ENCODE measurements around the gene APOA5.
"Not testable (repeated sequence)": the region's sequence is repeated elsewhere in the genome, so short reads cannot be mapped to it uniquely, and the experiment has no call there.

Gene APOA5, protein sequence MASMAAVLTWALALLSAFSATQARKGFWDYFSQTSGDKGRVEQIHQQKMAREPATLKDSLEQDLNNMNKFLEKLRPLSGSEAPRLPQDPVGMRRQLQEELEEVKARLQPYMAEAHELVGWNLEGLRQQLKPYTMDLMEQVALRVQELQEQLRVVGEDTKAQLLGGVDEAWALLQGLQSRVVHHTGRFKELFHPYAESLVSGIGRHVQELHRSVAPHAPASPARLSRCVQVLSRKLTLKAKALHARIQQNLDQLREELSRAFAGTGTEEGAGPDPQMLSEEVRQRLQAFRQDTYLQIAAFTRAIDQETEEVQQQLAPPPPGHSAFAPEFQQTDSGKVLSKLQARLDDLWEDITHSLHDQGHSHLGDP

DNA sequence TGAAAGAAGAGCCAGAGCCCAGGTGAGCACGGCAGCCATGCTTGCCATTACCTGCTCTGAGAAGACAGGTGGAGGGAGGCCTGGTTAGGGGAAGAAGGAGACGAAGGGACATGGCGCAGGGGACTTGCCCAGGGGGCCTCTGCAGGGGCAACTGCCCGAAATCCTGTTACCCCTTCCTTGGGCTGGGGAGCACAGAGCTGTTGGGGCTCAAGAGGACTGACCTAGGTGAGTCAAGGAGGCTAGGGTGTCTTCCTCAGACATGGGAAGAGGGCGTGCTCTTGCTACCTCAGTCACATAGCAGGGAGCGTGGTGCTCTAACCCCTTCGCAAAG, at the start of gene APOA5:
APOA5 (minus strand) TSS at position 67 of the 331 bp plus-strand sequence; CDS start at position 48, 19 bp downstream.
- DNase-seq = no peak

DNA sequence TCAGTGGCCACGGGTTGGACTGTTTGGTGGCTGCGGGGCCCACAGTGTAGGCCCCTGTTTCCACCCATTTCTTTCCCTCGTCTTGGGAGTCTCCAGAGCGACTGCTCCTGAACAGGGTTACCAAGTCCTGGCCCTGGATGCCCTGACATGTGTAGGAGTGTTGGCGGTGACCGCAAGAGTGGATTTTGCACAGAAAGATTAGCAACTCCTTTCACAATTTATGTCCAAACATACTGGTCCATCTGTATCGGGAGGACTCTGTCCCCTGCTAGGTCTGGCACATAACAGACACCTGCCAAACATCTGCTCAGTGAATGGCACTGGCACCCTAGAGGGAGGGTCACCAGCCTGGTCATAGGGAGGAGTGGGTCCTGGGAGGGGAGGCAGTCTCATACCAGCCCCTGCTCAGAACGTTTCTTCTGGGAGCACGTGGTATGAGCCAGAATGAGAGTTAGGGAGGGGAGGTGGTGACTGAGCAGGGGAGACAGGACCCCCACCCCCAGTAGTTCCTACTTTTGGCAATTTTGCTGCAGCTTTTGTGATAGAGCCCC, 49.1 kb upstream of the APOA5 start:
- DNase-seq = no peak

DNA sequence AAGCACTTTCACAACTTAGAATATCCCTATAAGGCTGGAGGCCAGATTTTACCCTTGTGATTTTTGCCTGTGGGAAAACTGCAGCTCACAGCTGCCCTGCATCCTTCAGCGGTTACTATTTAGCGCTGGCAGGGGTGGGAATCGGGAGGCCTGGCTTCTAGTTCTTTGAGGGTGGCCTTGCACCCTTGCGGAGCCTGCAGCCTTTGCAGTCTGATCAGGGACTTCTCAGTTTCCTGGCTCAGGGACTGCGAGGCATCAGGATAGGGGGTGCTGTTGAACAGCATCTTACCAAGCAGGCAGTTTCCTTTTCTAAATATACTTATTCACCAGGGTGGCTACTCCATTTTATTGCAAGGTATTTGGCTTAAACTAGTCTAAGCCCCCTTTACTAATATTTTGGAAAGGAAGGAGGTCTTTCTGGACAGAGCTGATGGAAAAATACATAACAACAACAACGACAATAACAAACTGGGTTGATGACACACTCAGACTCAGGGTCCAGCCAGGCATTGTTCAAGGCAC, 48.6 kb upstream of the APOA5 start:
- no peak for DNase-seq

DNA sequence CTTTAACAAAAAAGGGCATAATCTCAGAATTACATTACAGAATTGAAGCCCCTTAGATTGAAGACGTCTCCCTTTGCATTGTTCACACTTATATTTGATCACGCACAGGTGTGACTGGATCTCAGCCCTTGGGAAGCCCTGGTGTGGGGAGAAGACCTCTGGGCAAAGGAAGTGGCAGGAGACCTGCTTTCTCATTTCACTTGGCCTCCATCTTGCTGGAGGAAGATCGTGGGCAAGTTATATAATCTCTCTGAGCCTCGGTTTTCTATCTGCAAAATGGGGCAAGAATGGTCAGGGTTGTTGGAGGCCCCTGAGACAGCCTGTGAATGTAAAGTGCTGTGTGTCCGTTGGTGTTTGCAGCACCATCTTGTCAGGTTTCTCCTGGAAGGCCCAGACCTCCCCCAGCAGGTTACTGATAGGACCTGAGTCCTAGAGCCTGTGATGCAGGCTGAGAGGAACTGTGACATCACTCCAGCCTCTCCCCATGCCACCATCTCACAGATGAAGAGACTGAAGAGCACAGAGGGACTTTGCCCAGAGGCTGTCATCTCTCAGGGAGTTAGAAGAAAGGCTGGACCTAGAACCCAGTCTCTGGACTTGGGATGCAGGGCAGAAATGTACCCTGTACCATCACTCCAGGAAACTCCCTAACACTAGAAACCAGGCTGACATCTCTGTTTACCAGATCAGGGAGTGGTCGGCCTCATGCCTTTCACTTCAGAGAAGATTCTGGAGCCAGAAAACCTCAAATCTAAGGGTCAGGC, 46.8 kb upstream of the APOA5 start:
- no peak for DNase-seq

DNA sequence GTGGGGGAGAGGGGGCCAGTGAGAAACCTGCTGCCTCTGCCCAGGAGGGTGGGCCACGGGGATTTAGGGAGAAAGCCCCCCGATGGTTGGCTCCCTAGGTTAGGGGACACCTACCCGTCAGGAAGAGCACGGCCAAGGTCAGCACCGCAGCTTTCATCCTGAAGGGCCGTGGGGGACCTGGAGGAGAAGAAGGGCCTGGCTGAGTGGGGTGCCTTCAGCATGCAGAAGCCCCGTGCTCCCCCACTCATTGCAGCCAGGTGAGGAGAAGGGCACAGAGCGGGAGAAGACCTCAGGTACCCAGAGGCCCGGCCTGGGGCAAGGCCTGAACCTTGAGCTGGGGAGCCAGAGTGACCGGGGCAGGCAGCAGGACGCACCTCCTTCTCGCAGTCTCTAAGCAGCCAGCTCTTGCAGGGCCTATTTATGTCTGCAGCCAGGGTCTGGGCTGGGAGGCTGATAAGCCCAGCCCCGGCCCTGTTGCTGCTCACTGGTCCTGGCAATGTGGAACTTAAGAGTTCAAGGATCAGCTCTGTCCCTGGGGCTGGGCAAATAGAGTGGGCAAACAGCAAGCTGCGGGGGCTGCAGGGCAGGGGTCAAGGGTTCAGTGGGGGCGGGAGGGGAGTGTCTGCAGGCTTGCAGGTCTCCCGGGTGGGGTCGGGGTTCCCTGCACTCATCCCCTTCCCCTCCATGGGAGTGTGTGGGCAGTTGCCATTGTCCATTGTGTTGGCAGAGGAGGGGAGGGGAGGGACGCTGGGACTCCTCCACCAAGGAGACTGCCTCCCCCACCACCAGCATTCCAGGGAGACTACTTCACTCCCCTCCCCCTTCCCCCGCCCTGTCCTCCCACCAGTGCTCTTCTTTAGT, 45.8 kb upstream of the APOA5 start, which contains the start of gene APOA1:
APOA1 (minus strand) TSS at position 392 of the 861 bp plus-strand sequence; CDS start at position 157, 235 bp downstream.
- peak; percentile 41 for DNase-seq

DNA sequence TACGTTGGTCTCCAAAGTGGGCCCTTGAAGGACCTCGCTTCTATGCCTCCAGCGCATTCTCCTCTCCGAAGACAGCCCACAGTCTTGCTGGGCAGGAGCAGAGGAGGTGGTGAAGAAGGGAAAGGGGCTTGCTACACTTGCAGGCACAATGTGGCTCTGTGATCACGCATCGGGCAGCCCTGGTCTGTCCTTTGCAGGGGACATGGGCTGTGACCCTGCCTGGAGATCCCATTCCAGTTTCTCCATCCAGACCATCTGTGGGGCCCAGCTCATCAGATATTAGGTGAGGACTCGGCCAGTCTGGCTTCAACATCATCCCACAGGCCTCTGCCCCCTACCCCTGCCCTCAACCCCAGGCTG, 44.9 kb upstream of the APOA5 start:
- no peak for DNase-seq

DNA sequence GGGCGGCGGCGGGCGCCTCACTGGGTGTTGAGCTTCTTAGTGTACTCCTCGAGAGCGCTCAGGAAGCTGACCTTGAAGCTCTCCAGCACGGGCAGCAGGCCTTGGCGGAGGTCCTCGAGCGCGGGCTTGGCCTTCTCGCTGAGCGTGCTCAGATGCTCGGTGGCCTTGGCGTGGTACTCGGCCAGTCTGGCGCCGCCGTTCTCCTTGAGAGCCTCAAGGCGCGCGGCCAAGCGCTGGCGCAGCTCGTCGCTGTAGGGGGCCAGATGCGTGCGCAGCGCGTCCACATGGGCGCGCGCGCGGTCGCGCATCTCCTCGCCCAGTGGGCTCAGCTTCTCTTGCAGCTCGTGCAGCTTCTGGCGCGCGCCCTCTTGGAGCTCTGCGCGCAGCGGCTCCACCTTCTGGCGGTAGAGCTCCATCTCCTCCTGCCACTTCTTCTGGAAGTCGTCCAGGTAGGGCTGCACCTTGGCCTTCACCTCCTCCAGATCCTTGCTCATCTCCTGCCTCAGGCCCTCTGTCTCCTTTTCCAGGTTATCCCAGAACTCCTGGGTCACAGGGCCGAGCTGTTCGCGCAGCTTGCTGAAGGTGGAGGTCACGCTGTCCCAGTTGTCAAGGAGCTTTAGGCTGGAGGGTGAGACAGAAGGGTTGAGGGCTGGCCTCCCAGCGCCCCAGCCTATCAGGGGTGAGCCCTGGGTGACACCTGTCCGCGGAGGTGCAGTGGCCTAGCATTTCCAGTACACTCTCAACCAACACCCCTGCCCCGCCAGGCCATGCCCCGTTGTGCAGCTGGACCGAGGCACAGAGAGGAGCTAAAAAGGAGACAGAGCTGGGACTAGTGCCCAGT, 44.3 kb upstream of the APOA5 start:
- DNase-seq = peak; percentile 94

DNA sequence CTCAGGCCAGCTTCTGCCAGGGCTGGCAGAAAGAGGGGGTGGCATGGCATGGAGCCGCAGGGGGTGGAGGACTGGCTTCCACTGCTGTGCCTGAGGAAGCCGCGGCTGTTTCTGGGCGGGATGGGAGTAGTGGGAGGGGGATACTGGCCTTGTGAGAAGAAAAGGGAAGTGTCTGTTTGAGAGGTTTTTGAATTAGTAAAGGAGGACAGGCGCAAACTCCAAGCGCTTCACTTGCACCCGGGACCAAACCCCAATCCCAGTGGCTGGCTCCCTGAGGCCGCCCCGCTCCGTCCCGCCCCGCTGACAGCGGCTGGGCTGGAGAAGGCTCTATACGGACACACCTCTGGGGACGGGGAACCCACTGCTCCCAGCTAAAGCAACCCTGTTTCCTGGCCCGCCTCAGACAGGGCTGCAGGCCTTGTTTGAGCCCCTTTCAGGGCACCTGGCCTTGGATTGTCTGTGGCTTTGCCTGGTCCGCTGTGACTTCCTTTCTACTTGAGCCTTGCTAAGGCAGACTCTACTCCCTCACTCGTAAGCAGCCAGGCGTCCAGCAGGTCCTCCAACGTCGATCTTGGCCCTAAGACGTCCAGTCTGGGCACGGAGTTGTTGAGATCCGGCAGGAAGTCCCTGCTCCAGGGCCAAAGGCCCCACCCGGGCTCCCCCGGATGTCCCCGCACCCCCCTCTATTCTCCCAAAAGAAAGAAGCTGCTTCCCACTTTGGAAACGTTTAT, 43.5 kb upstream of the APOA5 start:
- no peak for DNase-seq

DNA sequence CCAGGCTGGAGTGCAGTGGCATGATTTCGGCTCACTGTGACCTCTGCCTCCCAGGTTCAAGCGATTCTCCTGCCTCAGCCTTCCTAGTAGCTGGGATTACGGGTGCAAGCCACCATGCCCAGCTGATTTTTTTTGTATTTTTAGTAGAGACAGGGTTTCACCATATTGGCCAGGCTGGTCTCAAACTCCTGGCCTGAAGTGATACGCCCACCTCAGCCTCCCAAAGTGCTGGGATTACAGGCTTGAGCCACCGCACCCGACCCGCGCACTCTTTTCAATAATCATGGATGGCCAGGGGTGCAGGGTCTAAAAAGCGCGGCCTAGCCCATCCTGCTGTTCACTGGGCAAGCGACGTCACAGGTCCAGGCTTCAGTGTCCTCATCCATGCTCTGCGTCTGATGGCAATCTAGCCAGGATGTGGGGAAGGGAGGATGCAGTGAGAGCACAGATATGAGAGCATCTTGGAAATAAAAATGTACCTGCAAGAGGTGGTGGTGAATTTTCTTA, 42.9 kb upstream of the APOA5 start:
- DNase-seq = not testable (repeated sequence)

DNA sequence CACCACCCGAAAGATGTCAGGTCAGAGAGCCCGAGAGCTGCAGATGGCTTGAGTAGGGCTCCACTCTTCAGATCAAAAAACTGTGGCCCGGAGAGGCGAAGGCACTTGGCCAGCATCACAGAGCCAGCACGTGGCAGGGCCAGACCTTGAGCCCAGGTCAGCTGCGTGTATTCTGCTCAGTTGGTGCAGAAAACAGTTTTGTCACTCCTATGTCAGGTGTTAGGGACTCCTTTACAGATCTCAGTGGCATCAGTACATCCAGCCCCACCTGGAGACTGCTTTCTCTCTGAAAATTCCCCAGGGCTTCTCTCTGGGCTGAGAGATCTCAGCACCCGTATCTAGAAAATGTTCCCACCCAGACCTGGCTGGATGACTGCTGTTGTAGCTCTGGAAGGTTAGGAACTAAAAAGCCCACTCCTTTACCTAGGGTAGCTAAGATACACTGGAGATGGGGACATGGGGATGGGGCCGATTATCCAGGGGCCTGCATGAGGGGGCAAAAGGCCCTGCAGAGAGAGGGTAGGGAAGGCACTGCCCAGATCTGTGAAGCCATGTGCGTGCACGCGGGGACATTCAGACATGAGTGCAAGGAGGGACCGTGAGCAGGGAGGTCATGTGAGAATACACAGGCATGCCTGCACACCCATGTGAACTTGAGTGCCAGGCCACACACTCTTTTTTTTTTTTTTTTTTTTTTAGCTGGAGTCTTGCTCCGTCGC, 42.3 kb upstream of the APOA5 start:
- DNase-seq = no peak

DNA sequence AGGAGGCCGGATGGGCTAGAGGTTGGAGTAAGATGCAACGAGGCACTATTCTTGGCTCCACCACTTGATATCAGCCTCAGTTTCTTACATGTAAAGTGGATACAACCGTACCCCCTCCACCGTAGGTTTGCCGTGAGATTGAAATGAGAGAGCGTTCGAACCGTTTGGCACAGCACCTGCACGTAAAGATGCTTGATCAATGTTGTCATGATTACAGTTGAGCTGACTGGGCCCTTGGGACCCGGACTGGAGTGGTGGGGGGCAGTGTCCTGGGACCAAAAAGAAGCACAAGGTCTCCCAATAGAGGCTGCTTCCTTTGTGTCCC, 41.8 kb upstream of the APOA5 start:
- DNase-seq = no peak

DNA sequence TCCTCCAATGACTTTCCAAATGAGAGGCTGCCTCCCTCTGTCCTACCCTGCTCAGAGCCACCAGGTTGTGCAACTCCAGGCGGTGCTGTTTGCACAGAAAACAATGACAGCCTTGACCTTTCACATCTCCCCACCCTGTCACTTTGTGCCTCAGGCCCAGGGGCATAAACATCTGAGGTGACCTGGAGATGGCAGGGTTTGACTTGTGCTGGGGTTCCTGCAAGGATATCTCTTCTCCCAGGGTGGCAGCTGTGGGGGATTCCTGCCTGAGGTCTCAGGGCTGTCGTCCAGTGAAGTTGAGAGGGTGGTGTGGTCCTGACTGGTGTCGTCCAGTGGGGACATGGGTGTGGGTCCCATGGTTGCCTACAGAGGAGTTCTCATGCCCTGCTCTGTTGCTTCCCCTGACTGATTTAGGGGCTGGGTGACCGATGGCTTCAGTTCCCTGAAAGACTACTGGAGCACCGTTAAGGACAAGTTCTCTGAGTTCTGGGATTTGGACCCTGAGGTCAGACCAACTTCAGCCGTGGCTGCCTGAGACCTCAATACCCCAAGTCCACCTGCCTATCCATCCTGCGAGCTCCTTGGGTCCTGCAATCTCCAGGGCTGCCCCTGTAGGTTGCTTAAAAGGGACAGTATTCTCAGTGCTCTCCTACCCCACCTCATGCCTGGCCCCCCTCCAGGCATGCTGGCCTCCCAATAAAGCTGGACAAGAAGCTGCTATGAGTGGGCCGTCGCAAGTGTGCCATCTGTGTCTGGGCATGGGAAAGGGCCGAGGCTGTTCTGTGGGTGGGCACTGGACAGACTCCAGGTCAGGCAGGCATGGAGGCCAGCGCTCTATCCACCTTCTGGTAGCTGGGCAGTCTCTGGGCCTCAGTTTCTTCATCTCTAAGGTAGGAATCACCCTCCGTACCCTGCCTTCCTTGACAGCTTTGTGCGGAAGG, 40.9 kb upstream of the APOA5 start:
- DNase-seq = no peak

DNA sequence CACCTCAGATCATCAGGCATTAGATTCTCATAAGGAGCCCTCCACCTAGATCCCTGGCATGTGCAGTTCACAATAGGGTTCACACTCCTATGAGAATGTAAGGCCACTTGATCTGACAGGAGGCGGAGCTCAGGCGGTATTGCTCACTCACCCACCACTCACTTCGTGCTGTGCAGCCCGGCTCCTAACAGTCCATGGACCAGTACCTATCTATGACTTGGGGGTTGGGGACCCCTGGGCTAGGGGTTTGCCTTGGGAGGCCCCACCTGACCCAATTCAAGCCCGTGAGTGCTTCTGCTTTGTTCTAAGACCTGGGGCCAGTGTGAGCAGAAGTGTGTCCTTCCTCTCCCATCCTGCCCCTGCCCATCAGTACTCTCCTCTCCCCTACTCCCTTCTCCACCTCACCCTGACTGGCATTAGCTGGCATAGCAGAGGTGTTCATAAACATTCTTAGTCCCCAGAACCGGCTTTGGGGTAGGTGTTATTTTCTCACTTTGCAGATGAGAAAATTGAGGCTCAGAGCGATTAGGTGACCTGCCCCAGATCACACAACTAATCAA, 40.2 kb upstream of the APOA5 start:
- no peak for DNase-seq

DNA sequence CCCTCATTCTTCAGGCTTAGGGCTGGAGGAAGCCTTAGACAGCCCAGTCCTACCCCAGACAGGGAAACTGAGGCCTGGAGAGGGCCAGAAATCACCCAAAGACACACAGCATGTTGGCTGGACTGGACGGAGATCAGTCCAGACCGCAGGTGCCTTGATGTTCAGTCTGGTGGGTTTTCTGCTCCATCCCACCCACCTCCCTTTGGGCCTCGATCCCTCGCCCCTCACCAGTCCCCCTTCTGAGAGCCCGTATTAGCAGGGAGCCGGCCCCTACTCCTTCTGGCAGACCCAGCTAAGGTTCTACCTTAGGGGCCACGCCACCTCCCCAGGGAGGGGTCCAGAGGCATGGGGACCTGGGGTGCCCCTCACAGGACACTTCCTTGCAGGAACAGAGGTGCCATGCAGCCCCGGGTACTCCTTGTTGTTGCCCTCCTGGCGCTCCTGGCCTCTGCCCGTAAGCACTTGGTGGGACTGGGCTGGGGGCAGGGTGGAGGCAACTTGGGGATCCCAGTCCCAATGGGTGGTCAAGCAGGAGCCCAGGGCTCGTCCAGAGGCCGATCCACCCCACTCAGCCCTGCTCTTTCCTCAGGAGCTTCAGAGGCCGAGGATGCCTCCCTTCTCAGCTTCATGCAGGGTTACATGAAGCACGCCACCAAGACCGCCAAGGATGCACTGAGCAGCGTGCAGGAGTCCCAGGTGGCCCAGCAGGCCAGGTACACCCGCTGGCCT, 38.7 kb upstream of the APOA5 start:
- DNase-seq = no peak

DNA sequence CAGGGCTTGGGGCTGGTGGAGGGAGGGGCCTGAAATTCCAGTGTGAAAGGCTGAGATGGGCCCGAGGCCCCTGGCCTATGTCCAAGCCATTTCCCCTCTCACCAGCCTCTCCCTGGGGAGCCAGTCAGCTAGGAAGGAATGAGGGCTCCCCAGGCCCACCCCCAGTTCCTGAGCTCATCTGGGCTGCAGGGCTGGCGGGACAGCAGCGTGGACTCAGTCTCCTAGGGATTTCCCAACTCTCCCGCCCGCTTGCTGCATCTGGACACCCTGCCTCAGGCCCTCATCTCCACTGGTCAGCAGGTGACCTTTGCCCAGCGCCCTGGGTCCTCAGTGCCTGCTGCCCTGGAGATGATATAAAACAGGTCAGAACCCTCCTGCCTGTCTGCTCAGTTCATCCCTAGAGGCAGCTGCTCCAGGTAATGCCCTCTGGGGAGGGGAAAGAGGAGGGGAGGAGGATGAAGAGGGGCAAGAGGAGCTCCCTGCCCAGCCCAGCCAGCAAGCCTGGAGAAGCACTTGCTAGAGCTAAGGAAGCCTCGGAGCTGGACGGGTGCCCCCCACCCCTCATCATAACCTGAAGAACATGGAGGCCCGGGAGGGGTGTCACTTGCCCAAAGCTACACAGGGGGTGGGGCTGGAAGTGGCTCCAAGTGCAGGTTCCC, 38.0 kb upstream of the APOA5 start, which contains the start of gene APOC3:
APOC3 (plus strand) TSS at position 383 of the 659 bp plus-strand sequence. CDS start 676 bp downstream, outside the sequence.
- DNase-seq = peak; percentile 73

DNA sequence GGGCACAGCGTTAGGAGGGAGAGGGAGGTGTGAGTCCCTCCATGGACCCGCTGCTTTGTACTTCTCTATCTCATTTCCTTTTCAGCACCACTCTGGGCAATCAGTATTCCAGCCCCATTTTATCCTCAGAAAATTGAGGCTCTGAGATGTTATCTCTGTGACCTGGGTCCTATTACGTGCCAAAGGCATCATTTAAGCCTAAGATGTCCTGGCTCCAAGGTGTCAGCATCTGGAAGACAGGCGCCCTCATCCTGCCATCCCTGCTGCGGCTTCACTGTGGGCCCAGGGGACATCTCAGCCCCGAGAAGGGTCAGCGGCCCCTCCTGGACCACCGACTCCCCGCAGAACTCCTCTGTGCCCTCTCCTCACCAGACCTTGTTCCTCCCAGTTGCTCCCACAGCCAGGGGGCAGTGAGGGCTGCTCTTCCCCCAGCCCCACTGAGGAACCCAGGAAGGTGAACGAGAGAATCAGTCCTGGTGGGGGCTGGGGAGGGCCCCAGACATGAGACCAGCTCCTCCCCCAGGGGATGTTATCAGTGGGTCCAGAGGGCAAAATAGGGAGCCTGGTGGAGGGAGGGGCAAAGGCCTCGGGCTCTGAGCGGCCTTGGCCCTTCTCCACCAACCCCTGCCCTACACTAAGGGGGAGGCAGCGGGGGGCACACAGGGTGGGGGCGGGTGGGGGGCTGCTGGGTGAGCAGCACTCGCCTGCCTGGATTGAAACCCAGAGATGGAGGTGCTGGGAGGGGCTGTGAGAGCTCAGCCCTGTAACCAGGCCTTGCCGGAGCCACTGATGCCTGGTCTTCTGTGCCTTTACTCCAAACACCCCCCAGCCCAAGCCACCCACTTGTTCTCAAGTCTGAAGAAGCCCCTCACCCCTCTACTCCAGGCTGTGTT, 37.2 kb upstream of the APOA5 start:
- DNase-seq = no peak
